K562 (cell line): ENCODE results near the gene BRSK1. TPM values are rescaled to one million over a fixed set of nuclear protein-coding genes. Genes with fewer than 3 reads are reported as not detected.

Source experiments
- ATAC-seq: fragments of 200-7000 bp; cut with Tn5 transposase; 3 replicates; pipeline ENCODE4 v1.9.1; 2020; ENCODE audit warnings: moderate library complexity
- BruUV-seq: library from RNA; stranded (reverse); fragments of 400-500 nt; replicated peaks from 2 replicates; lab custom pipeline; 2021; lab: Mats Ljungman, UMichigan
- CTCF ChIA-PET: fragments of 300-600 bp; formaldehyde crosslinking; extraction: SDS; loops from one replicate; lab custom pipeline; 2021; ENCODE audit warnings: low intra/inter-chr PET ratio; lab: Yijun Ruan, JAX
- POLR2A ChIA-PET: fragments of 300-600, 350-650 bp; sonication (Branson Sonifier 250); formaldehyde crosslinking; extraction: SDS; loops from one replicate; lab custom pipeline; 2021; ENCODE audit warnings: antibody characterized with exemption, inconsistent platforms; lab: Yijun Ruan, JAX
- DNase-seq, 4 experiments: peaks; one replicate each; pipeline versions ENCODE4 v3.0.0 to v3.0.0-alpha.2; 2011 to 2018; ENCODE audit warnings: low spot score in 3 of 4, mixed read lengths in 3 of 4; ENCODE audit errors: extremely low read depth in 1 of 4
- FAIRE-seq: peaks from 2 replicates; lab custom pipeline; 2011; peaks lifted over from hg19 to GRCh38; lab: Jason Lieb, UNC
- H2AFZ ChIP-seq: 2 replicates; pipeline ENCODE4 v1.6.0; 2011; ENCODE audit warnings: low read depth, low read length, control low read depth, inconsistent platforms
- H3K27ac ChIP-seq: fragments of 200-600 bp; 3 replicates; pipeline ENCODE4 v1.8.0; 2011; ENCODE audit warnings: low read depth, mild to moderate bottlenecking, control low read depth, inconsistent platforms, low read length, moderate library complexity, mixed read lengths; ENCODE audit errors: extremely low read depth
- H3K27me3 ChIP-seq, 2 experiments: fragments of 300-600 bp in 1 of 2; 2 replicates in 1 of 2; 3 replicates in 1 of 2; pipeline versions ENCODE4 v1.6.0 to v1.8.0; 2011; ENCODE audit warnings: inconsistent platforms in 2 of 2, low read length in 2 of 2, mild to moderate bottlenecking in 1 of 2, mixed read lengths in 1 of 2, moderate library complexity in 1 of 2; ENCODE audit not compliant: control insufficient read depth in 2 of 2, insufficient read depth in 2 of 2
- H3K36me3 ChIP-seq: fragments of 300-600 bp; 3 replicates; pipeline ENCODE4 v1.8.0; 2011; ENCODE audit warnings: mild to moderate bottlenecking, low read length, inconsistent platforms; ENCODE audit not compliant: control insufficient read depth, insufficient read depth
- H3K4me1 ChIP-seq, 2 experiments: fragments of 200-600 bp in 1 of 2; replicated peaks in 1 of 2; 2 replicates in 1 of 2; 3 replicates in 1 of 2; pipeline versions ENCODE4 v1.5.1 to v1.8.0; 2011; ENCODE audit warnings: inconsistent platforms in 2 of 2, low read length in 2 of 2, mild to moderate bottlenecking in 1 of 2, mixed read lengths in 1 of 2, moderate library complexity in 1 of 2; ENCODE audit not compliant: control insufficient read depth in 2 of 2, insufficient read depth in 2 of 2
- H3K4me2 ChIP-seq: 2 replicates; pipeline ENCODE4 v1.6.1; 2011; ENCODE audit warnings: low read length, control low read depth, inconsistent platforms, mixed read lengths; ENCODE audit not compliant: insufficient read depth
- H3K4me3 ChIP-seq: fragments of 200-600 bp; sonication (generic), shearing (Covaris generic); 2 replicates; pipeline ENCODE4 v1.5.1; 2016; ENCODE audit warnings: control low read depth, inconsistent platforms
- H3K79me2 ChIP-seq: fragments of 200-600 bp; 3 replicates; pipeline ENCODE4 v1.8.0; 2011; ENCODE audit warnings: low read length, inconsistent platforms; ENCODE audit not compliant: control insufficient read depth, insufficient read depth
- H3K9ac ChIP-seq, 2 experiments: 2 replicates each; pipeline versions ENCODE4 v1.6.0 to v1.6.1; 2011; ENCODE audit warnings: low read depth in 2 of 2, low read length in 2 of 2, control low read depth in 1 of 2, inconsistent platforms in 1 of 2, mild to moderate bottlenecking in 1 of 2, mixed read lengths in 1 of 2; ENCODE audit not compliant: insufficient read depth in 1 of 2
- H3K9me1 ChIP-seq: one replicate; pipeline ENCODE4 v1.6.0; 2011; ENCODE audit warnings: inconsistent platforms, mild to moderate bottlenecking, low read length, moderate library complexity; ENCODE audit not compliant: control insufficient read depth, insufficient read depth
- H3K9me3 ChIP-seq: replicated peaks from 2 replicates; pipeline ENCODE4 v1.5.1; 2011; ENCODE audit warnings: low read depth, low read length, inconsistent platforms; ENCODE audit not compliant: control insufficient read depth, insufficient read depth
- H4K20me1 ChIP-seq: replicated peaks from 2 replicates; pipeline ENCODE4 v1.6.1; 2011; ENCODE audit warnings: low read length, inconsistent platforms, mixed read lengths; ENCODE audit not compliant: control insufficient read depth, insufficient read depth
- RBFOX2 ChIP-seq: fragments of 200-400 bp; formaldehyde crosslinking; IDR thresholded peaks from 2 replicates; pipeline ENCODE4 v1.6.1; 2017; ENCODE audit warnings: low read depth, mild to moderate bottlenecking, low read length, moderate library complexity
- ZNF263 ChIP-seq: sonication (generic); formaldehyde crosslinking; IDR thresholded peaks from 2 replicates; pipeline ENCODE4 v1.8.0; 2022; ENCODE audit warnings: mild to moderate bottlenecking, missing genetic modification reagents, borderline replicate concordance
- WGBS: fragments of 100-300 bp; shearing (Covaris generic); methylation state at CpG from one replicate; pipeline ENCODE4 v1.1.6; 2016; ENCODE audit warnings: low coverage, mixed read lengths; ENCODE audit not compliant: insufficient coverage; ENCODE audit errors: missing lambda C conversion rate; 5-methylcytosine and 5-hydroxymethylcytosine counted together
- in situ Hi-C: fragments of 300-500 bp; cut with MboI; formaldehyde crosslinking; loops from 4 replicates; pipeline ENCODE4 v1.15.0; 2018; ENCODE audit warnings: inconsistent platforms, mixed read lengths
- intact Hi-C: fragments of 100-400 bp; cut with micrococcal nuclease; formaldehyde crosslinking; loops from 2 replicates; pipeline ENCODE4 v1.14.2; 2022
- polyA plus RNA-seq, 8 experiments: library from polyadenylated mRNA; depleted of rRNA in 4 of 8; stranded (reverse) in 5 of 8; unstranded in 3 of 8; fragments of >200 nt; fragmentation: Nextera tagmentation in 2 of 8; fragmentation: Illumina TruSeq in 1 of 8; extraction: Ambion mirVana in 2 of 8; extraction: Trizol in 1 of 8; gene quantifications; 2 replicates each; pipeline versions ENCODE4 v1.2.1 to v1.2.3, GENCODE V29; 2011 to 2014; ENCODE audit warnings: inconsistent platforms in 1 of 8, missing spikeins in 1 of 8
- total RNA-seq, 7 experiments: library from RNA; depleted of rRNA in 6 of 7; stranded (reverse); fragments of >200 nt in 6 of 7; fragmentation: Illumina TruSeq in 2 of 7; extraction: Trizol in 2 of 7; gene quantifications; 2 replicates each; pipeline versions ENCODE4 v1.2.1 to v1.2.3, GENCODE V29; 2011 to 2021; ENCODE audit warnings: low replicate concordance in 1 of 7

The BRSK1 gene
- total and polyA plus RNA-seq, 9 of the 15 experiments (the other 6 are each of a cell fraction or from before 2014, with no cell fraction given) = 1.7 to 9.3 (median 3.8) TPM; not detected in 2

DNA sequence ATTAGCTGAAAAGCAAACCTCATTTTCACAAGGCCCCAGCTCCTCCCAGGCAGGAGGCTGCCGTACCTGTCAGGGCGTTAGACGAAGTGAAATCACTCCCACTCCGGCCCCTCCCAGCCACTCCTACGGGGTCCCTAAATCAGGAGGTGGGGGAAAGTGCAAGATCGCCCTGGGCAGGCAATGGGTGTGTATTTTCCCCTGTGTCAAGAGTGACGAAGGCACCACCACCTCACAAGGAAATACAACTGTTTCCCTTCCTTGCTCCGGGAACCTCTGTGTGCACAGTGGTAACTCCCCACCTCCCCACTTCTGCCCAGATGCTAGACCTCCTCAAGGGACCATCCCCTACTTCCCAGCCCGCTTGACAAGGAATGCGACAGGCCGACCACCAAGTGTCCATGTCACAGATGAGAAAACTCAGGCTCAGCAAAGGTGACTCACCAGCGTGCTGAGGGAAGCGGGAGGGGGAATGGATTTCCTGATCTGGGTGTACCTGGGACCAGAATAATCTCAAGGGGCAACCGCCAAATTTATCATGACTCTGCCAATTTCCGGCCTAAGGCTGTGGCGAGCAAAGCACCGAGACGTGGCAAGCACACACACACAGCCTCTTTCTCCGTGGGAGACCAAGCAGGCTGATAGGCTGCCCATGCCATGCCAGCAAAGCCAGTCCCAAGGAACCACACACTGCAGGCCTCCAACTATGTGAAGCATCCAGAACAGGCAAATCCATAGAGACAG, 32.3 kb upstream of the BRSK1 start:
- Histone ChIP-seq H2AFZ (no peak overlapping the region), H3K27ac (peak overlapping the region; percentile 21; the same call in 1 of the 3 replicates), H3K9me3 (no peaks in the 10 kb centered on the region), H3K4me2 (no peak overlapping the region), H3K27me3 (no peaks in the 10 kb centered on the region; a peak in 1 of 5 replicates), H3K79me2 (peaks cover 94% of the 10 kb centered on the region), H3K4me3 (no peak overlapping the region), H3K4me1 (peaks cover 21 to 50% of the 10 kb centered on the region in 2 experiments; a peak in 4 of 5 replicates), H3K9ac (peak overlapping the region in 1 of 2 experiments; percentile 18; a peak in 1 of 4 replicates), H3K36me3 (peaks cover 92% of the 10 kb centered on the region), H4K20me1 (peaks cover 77% of the 10 kb centered on the region), H3K9me1 (peaks cover 12% of the 10 kb centered on the region)
- ChIA-PET POLR2A (interaction anchor here (0.6 to 2.0 kb wide), 4 partner anchors 8 to 35 kb away, joined by 3 to 4 read pairs (median 4); partner anchors contain the start of gene PPP6R1), CTCF (no interaction called here)
- WGBS = 77% methylated on average over 18 of the region's 19 CpGs
- in situ Hi-C loops = no loop called here
- FAIRE-seq (peak; percentile 66), ATAC-seq (no peak), DNase-seq (peak in 1 of 4 experiments; percentile 16)
- intact Hi-C loops = no loop called here
- no TSS peak for BruUV-seq
- TF ChIP-seq RBFOX2 (peak; percentile 20), ZNF263 (no peak)
